GM21515 (cell line): ENCODE data around the gene ADGRG1.
"Not testable (repeated sequence)": the region's sequence is repeated elsewhere in the genome, so short reads cannot be mapped to it uniquely, and the experiment has no call there.

Experiments
- ATAC-seq: cut with Tn5 transposase; IDR thresholded peaks from one replicate; pipeline ENCODE4 v1.9.1; 2021; ENCODE audit not compliant: unreplicated experiment

The ADGRG1 gene

GRCh38 chr16:57628008-57628781, at the start of gene ADGRG1:
Gene ADGRG1, plus strand, starts transcription at chr16:57628630. Its CDS starts 21,658 bp downstream, at chr16:57650288.
- ATAC-seq: no peak

GRCh38 chr16:57579361-57579665, 49.1 kb upstream of the ADGRG1 start:
- ATAC-seq: no peak

GRCh38 chr16:57585051-57585687, 43.3 kb upstream of the ADGRG1 start:
- ATAC-seq: no peak

- no peak for ATAC-seq
Observed at GRCh38 chr16:57588831-57589230, 39.6 kb upstream of the ADGRG1 start.

GRCh38 chr16:57589374-57589773, 39.1 kb upstream of the ADGRG1 start:
- no peak for ATAC-seq

GRCh38 chr16:57590654-57591085, 37.8 kb upstream of the ADGRG1 start:
- ATAC-seq: no peak

GRCh38 chr16:57591086-57591869, 37.2 kb upstream of the ADGRG1 start:
- peak; percentile 66 for ATAC-seq

GRCh38 chr16:57591870-57592485, 36.5 kb upstream of the ADGRG1 start:
- no peak for ATAC-seq

- no peak for ATAC-seq
Observed at GRCh38 chr16:57592591-57593003, 35.8 kb upstream of the ADGRG1 start.

- ATAC-seq: no peak
Observed at GRCh38 chr16:57593021-57593420, 35.4 kb upstream of the ADGRG1 start.

- no peak for ATAC-seq
Observed at GRCh38 chr16:57593990-57594389, 34.4 kb upstream of the ADGRG1 start.

GRCh38 chr16:57594531-57595031, 33.8 kb upstream of the ADGRG1 start:
- ATAC-seq: no peak

- ATAC-seq: not testable (repeated sequence)
Observed at GRCh38 chr16:57596234-57596633, 32.2 kb upstream of the ADGRG1 start.

GRCh38 chr16:57598437-57598836, 30.0 kb upstream of the ADGRG1 start:
- ATAC-seq: no peak

GRCh38 chr16:57600048-57600835, 28.2 kb upstream of the ADGRG1 start:
- no peak for ATAC-seq

- no peak for ATAC-seq
Observed at GRCh38 chr16:57600952-57601580, 27.4 kb upstream of the ADGRG1 start.

GRCh38 chr16:57601801-57602478, 26.5 kb upstream of the ADGRG1 start:
- peak; percentile 70 for ATAC-seq

- ATAC-seq: no peak
Observed at GRCh38 chr16:57603115-57604024, 25.1 kb upstream of the ADGRG1 start.
